Keratinocyte (primary cell): ENCODE results near the gene LGI4.

Experiments used
- EZH2 ChIP-seq: IDR thresholded peaks from one replicate; pipeline ENCODE4 v1.6.1; 2012; ENCODE audit warnings: inconsistent platforms, mild to moderate bottlenecking, low read length, moderate library complexity
- TF ChIP-seq, protein P1 (sequence below), 3 experiments: IDR thresholded peaks in 1 of 3; conservative IDR thresholded peaks in 1 of 3; optimal IDR thresholded peaks in 1 of 3; 2 replicates in 2 of 3; 3 replicates in 1 of 3; pipeline versions ENCODE3 to v1.5.1; 2011; ENCODE audit warnings: low read length in 3 of 3, mild to moderate bottlenecking in 3 of 3, moderate library complexity in 2 of 3, control low read depth in 1 of 3, inconsistent platforms in 1 of 3; ENCODE audit not compliant: insufficient read depth in 2 of 3; ENCODE audit errors: extremely low read depth in 1 of 3

DNA sequence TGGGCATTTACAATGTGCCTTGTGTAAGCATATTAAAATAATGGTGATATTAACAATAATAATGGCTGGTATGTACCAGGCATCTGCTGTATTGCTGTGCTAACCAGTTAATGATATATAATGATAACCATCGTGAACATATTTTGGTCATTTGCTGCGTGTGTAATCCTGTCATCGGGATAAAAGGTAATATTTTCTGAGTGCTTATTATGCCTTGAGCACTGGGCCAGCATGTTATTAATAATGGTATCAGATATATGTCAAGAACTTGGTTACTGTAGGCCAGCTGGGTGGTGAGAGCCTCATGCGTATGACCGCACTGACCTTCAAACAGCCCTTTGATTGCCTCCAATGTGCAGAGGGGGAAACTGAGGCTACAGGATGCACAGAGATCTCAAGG, 41.4 kb downstream of the LGI4 start:
- TF ChIP-seq, protein P1, sequence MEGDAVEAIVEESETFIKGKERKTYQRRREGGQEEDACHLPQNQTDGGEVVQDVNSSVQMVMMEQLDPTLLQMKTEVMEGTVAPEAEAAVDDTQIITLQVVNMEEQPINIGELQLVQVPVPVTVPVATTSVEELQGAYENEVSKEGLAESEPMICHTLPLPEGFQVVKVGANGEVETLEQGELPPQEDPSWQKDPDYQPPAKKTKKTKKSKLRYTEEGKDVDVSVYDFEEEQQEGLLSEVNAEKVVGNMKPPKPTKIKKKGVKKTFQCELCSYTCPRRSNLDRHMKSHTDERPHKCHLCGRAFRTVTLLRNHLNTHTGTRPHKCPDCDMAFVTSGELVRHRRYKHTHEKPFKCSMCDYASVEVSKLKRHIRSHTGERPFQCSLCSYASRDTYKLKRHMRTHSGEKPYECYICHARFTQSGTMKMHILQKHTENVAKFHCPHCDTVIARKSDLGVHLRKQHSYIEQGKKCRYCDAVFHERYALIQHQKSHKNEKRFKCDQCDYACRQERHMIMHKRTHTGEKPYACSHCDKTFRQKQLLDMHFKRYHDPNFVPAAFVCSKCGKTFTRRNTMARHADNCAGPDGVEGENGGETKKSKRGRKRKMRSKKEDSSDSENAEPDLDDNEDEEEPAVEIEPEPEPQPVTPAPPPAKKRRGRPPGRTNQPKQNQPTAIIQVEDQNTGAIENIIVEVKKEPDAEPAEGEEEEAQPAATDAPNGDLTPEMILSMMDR (optimal IDR thresholded peaks at IDR 0.05 in 1 of 3, IDR thresholded peaks at IDR 0.05 in 1 of 3, conservative IDR thresholded peaks at IDR 0.05 in 1 of 3; ENCODE audit: extremely low read depth in 1 of 3, insufficient read depth in 2 of 3, low read length in 3 of 3): no peak
- no peak for TF ChIP-seq EZH2
